Tongue (tissue), 2 donors: ENCODE results near the gene TMEM129. TPM values are rescaled to one million over a fixed set of nuclear protein-coding genes. Genes with fewer than 3 reads are reported as not detected.
A peak's percentile ranks its signal among the peaks of the same experiment; 100 is the strongest.
"Not testable (repeated sequence)": the region's sequence is repeated elsewhere in the genome, so short reads cannot be mapped to it uniquely, and the experiment has no call there.

Source experiments
- DNase-seq: peaks from one replicate; pipeline ENCODE4 v3.0.0-alpha.2; 2015
- total RNA-seq: library from RNA; depleted of rRNA; stranded (reverse); fragments of >200 nt; gene quantifications from one replicate; pipeline ENCODE4 v1.2.3, GENCODE V29; 2014

The TMEM129 gene
- total RNA-seq, 1 donor from 2014 or later, result 22.8 TPM

GRCh38 chr4:1720163-1720983 lies 750 bp downstream of the TMEM129 start:
- peak; percentile 47 for DNase-seq

DNA sequence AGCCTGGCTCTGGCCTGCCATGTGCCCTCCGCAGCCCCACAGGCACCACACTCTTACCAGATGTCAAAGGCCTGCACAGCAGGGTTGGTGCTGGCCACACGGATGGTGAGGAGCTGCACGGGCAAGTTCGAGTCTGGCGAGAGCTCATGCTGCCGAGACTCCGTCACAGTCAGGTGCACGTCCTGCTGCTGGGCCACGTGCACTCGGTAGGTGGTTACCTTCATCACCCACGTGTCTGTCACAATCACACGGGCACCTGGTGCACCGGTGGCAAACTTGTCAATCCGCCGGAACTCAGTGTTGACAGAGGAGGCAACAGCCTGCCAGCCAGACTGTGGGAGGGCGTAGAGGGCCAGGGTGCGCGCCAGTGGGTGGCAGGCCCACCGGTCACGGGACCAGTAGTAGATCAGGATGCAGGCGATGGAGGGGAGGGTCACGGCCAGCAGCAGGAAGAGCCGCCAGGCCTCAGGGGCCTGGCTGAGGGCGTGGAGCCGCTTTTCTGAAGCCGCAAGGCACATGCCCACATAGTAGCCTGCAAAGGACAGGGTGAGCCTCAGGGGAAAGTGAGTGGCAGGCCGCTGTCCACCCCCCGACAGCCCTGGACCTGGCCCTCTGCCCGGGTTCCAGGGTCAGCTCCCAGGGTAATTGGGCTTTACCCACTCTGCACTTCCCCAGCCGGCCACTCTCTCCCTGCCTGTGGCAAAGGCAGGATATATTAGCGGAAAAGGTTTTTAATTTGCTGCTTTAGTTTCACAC lies 2.9 kb downstream of the TMEM129 start:
- DNase-seq, result no peak

DNA sequence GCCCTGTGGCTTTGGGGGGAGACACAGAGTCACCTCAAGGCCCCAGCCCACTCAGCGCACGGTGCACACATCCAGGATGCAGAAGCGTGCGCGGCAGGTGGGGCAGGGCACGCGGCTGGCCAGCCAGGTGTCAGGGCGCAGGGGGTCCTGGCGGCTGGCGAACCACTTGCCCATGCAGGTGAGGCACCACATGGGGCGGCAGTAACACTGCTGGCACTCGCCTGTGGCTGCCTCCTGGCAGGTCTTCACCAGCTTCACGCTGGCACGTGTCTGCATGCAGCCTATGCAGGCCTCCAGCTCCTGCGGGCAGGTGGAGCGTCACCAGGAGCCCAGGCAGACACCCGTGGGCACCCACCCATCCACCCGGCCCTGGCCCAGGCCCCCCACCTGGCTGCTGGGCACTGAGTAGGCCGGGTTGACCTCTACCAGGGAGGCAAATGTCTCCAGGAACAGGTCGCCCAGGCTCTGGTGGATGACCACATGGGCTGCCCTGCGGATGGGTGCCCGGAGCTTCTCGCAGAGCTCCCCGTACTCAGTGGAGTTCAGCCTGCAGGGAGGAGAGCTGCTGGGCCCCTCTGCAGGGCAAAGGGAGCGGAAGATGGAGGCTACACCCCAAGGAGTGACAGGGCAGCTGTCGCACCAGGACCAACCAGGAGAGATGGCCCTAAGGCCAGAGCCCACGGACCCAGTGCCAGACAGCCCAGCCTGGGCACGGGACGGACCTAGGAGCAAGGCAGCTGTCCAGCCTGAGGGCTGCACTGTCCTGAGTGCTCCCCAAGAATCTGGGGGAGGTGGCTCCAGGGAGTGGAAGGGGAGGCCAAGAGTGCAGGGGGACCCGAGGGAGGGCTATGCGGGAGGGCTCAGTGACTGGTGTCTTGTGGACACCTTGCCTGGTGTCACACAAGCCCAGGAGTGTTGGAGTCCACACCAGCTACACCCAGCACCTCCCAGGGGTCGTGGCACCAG lies 3.7 kb downstream of the TMEM129 start:
- DNase-seq, result no peak

GRCh38 chr4:1716065-1716945 lies 4.8 kb downstream of the TMEM129 start:
- DNase-seq, result no peak

DNA sequence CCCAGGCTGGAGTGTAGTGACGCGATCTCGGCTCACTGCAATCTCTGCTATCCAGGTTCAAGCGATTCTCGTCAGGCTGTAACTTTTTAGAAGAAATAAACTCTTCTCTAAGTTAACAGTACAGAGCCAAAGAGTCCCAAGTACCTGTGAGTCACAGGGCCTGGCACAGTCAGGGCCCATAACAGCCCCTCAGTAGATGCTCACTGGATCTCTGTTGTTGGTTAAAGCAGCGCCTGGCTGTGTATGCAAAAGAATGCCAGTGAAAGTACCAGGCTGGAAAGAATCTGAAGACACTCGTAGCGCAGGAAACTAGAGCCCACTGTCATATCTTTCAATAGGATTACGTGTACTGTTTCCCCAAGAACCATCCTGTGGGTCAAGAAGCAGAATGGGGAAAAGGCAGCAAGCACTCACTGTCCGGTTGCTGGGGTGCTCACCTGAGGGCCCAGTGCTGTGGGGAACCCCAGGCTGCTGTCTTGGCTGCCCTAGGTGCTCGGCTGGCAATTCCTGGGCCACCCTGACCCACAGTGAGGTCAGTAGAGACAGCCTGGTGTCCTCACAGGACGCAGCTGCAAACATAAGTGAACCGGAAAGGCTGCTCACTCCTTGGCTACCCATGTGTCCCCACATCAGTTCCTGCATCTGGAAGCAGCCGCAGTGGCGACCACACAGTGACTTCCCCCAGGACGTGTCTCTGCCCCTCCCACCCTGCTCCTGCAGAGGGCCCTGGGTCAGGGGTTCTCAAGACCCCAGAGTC lies 5.9 kb downstream of the TMEM129 start:
- DNase-seq, result no peak

DNA sequence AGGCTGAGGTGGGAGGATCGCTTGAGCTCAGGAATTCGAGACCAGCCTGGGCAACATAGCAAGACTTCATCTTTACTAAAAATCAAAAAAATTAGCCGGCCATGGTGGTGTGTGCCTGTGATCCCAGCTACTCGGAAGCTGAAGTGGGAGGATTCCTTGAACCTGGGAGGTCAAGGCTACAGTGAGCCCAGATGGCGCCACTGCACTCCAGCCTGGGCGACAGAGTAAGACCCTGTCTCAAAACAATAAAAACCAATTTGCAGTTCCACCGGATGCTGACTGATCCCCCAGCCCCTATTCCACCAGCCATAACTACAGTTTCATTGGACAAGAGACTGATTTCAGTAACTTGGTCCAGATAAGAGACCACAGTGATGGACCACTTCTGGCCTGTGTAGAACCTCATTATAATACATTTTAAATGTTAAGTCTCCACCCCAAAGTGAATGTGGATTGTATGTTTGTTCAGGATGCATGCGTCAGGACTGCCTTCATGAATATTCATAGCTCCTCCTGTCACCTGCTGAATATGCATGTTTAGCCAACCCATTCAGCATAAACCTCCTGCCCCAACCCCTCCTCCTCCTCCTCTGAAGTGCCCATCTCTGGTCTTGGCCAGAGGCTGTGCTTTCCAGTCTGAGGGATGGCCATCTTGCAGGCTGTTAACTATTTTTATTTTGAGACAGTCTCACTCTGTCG lies 6.7 kb downstream of the TMEM129 start:
- DNase-seq, result no peak

GRCh38 chr4:1713003-1713851 lies 7.9 kb downstream of the TMEM129 start:
- DNase-seq, result no peak

DNA sequence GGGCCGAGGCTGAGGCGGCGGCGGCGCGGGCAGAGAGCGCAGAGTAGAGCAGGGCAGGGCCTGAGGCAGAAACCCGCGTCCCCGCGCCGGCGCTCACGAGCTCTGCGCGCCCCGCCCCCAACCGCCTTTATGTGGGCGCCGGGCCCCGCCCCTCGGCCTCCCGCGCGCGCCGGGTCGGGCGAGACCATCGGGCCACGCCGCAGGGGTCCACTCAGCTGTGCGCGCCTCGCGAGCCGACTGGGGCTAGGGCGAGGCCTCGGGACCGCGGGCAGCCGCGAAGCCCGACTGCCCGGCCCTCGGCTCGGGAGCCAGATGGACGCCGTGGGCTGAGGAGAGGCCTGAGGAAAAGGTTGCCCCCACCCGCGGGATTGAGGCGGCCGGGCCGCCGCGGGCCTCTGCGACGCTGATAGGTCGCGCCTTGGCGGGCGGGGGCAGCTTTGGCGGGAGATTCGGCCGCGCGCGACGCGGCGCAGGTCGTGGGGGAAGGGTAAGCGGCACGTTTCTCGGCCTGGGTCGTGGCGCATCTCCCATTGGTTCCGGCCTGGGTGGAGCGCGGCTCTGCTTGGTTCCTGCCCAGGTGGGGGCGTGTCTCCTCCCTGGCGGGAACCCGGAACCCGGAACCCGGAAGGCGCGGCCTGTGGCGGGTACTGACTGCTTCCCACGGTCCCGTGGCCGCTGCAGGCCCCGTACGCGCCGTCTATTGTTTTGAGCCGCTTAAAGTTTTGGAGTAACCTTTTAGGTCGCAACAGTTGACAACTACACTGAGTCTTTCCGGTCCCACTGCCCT lies 8.7 kb downstream of the TMEM129 start, which contains the start of gene SLBP:
Gene SLBP, minus strand, starts transcription at position 104 of the 787 bp plus-strand sequence. CDS start 131 bp downstream, outside the sequence.
- peak; percentile 95 for DNase-seq

GRCh38 chr4:1711571-1712215 lies 9.4 kb downstream of the TMEM129 start:
- DNase-seq, result peak; percentile 50

GRCh38 chr4:1711055-1711570 lies 10.0 kb downstream of the TMEM129 start:
- no peak for DNase-seq

GRCh38 chr4:1708581-1708980 lies 12.5 kb downstream of the TMEM129 start:
- DNase-seq, result no peak

DNA sequence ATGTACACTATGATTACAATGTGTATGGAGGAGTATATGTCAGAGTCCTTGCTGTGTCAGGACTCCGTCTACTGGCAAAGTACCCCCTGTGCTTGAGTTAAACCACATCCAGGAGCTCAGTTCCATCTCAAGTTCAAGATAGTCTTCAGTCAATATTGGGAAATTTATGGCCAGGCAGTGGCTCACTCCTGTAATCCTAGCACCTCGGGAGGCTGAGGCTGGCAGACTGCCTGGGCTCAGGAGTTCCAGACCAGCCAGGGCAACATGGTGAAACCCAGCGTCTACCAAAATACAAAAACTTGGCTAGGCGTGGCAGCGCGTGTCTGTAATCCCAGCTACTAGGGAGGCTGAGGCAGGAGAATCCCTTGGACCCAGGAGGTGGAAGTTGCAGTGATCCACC lies 14.8 kb downstream of the TMEM129 start:
- no peak for DNase-seq

DNA sequence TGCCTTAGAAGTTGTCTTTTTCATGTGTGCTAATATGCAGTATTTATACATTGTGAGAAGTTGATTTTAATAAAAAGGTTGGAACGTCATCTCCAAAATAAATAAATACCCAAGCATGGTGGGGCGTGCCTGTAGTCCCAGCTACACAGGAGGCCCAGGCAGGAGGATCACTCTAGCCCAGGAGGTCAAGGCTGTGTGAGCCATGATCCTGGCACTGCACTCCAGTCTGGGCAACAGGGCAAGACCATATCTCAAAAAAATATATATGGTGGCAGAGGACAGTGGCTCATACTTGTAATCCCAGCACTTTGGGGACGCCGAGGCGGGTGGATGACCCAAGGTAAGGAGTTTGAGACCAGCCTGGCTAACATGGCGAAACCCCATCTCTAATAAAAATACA lies 15.4 kb downstream of the TMEM129 start:
- DNase-seq, result no peak

GRCh38 chr4:1703867-1704266 lies 17.3 kb downstream of the TMEM129 start:
- no peak for DNase-seq

DNA sequence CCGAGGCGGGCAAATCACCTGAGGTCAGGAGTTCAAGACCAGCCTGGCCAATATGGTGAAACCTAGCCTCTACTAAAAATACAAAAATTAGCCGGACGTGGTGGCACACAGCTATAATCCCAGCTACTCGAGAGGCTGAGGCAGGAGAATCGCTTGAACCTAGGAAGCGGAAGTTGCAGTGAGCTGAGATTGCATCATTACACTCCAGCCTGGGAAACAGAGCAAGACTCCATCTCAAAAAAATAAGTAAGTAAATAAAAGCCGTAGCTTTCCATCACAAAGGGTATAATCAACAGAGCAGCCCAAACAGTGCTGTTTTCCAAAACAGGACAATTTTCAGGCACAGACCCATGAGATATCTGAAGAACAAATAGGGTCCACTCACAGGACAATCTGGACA lies 19.5 kb downstream of the TMEM129 start:
- not testable (repeated sequence) for DNase-seq

GRCh38 chr4:1695913-1696312 lies 25.2 kb downstream of the TMEM129 start:
- DNase-seq, result peak; percentile 95
